Measurements from ENCODE around the gene SETBP1.

SETBP1 gene

GRCh38 chr18:44997174-44997573, 316.5 kb downstream of the SETBP1 start:
- DNase-seq = no peak

- DNase-seq = no peak
These were observed 317.7 kb downstream of the SETBP1 start for GRCh38 chr18:44998360-44998759.

GRCh38 chr18:45004546-45005080, 323.9 kb downstream of the SETBP1 start:
- DNase-seq = no peak

GRCh38 chr18:45006934-45007333, 326.2 kb downstream of the SETBP1 start:
- DNase-seq = no peak

- DNase-seq = no peak
These were observed 326.8 kb downstream of the SETBP1 start for GRCh38 chr18:45007531-45007930.

- DNase-seq = no peak
These were observed 328.2 kb downstream of the SETBP1 start for GRCh38 chr18:45008694-45009413.

GRCh38 chr18:45009756-45010155, 329.1 kb downstream of the SETBP1 start:
- DNase-seq = no peak

- no peak for DNase-seq
These were observed 331.6 kb downstream of the SETBP1 start for GRCh38 chr18:45012286-45012685.

GRCh38 chr18:45014047-45014501, 333.4 kb downstream of the SETBP1 start:
- DNase-seq = peak; percentile 10

GRCh38 chr18:45015788-45016128, 335.1 kb downstream of the SETBP1 start:
- peak; percentile 78 for DNase-seq

- DNase-seq = no peak
These were observed 338.8 kb downstream of the SETBP1 start for GRCh38 chr18:45019469-45019868.

GRCh38 chr18:45023519-45023918, 342.8 kb downstream of the SETBP1 start:
- no peak for DNase-seq

GRCh38 chr18:45024357-45025088, 343.8 kb downstream of the SETBP1 start:
- DNase-seq = no peak

GRCh38 chr18:45025089-45025450, 344.4 kb downstream of the SETBP1 start:
- no peak for DNase-seq

GRCh38 chr18:45026162-45026561, 345.5 kb downstream of the SETBP1 start:
- no peak for DNase-seq

GRCh38 chr18:45034179-45034578, 353.5 kb downstream of the SETBP1 start:
- DNase-seq = no peak

- DNase-seq = no peak
These were observed 356.9 kb downstream of the SETBP1 start for GRCh38 chr18:45037618-45038017.

GRCh38 chr18:45039376-45039775, 358.7 kb downstream of the SETBP1 start:
- DNase-seq = no peak

GRCh38 chr18:45040879-45041278, 360.2 kb downstream of the SETBP1 start:
- no peak for DNase-seq

GRCh38 chr18:45044787-45045186, 364.1 kb downstream of the SETBP1 start:
- DNase-seq = no peak

- peak; percentile 47 for DNase-seq
These were observed 365.5 kb downstream of the SETBP1 start for GRCh38 chr18:45046228-45046627.

- peak; percentile 88 for DNase-seq
These were observed 366.3 kb downstream of the SETBP1 start for GRCh38 chr18:45046961-45047360.

GRCh38 chr18:45049578-45050319, 369.1 kb downstream of the SETBP1 start:
- DNase-seq = no peak

All from NCI-H2227 treated with DMSO at 0.1 percent for 48 hours (cell line).